Aorta (tissue), 5 donors: ENCODE measurements around the gene ZNF580. TPM values are rescaled to one million over a fixed set of nuclear protein-coding genes. Genes with fewer than 3 reads are reported as not detected.

Experiments
- ATAC-seq: fragments of 200-7000 bp; cut with Tn5 transposase; one replicate; pipeline ENCODE4 v1.9.1; 2022; ENCODE audit warnings: moderate library complexity; ENCODE audit not compliant: low FRiP score
- DNase-seq, 2 donors: peaks; one replicate each; pipeline ENCODE4 v3.0.0-alpha.2; 2020
- H3K27ac ChIP-seq, 2 donors: one replicate each; pipeline ENCODE4 v1.5.1; 2013; ENCODE audit warnings: low read length in 2 of 2, mild to moderate bottlenecking in 2 of 2, moderate library complexity in 2 of 2, control low read depth in 1 of 2, inconsistent platforms in 1 of 2, low read depth in 1 of 2
- H3K27me3 ChIP-seq, 2 donors: one replicate each; pipeline ENCODE4 v1.6.1; 2013; ENCODE audit warnings: control low read depth in 1 of 2, low read length in 1 of 2, mild to moderate bottlenecking in 1 of 2, moderate library complexity in 1 of 2; ENCODE audit not compliant: insufficient read depth in 2 of 2, control insufficient read depth in 1 of 2
- H3K36me3 ChIP-seq, 2 donors: one replicate each; pipeline ENCODE4 v1.6.1; 2013; ENCODE audit warnings: control low read depth in 1 of 2, low read length in 1 of 2, mild to moderate bottlenecking in 1 of 2; ENCODE audit not compliant: insufficient read depth in 2 of 2, control insufficient read depth in 1 of 2
- H3K4me1 ChIP-seq, 2 donors: one replicate each; pipeline ENCODE4 v1.6.1; 2013; ENCODE audit warnings: low read length in 2 of 2, control low read depth in 1 of 2, mild to moderate bottlenecking in 1 of 2, moderate library complexity in 1 of 2; ENCODE audit not compliant: insufficient read depth in 2 of 2, control insufficient read depth in 1 of 2
- H3K4me3 ChIP-seq, 2 donors: one replicate each; pipeline ENCODE4 v1.5.1; 2013; ENCODE audit warnings: low read length in 2 of 2, control low read depth in 1 of 2, mild to moderate bottlenecking in 1 of 2
- H3K9me3 ChIP-seq: one replicate; pipeline ENCODE4 v1.6.1; 2013; ENCODE audit warnings: mild to moderate bottlenecking, low read length; ENCODE audit not compliant: control insufficient read depth
- WGBS, 2 donors: extraction: QIAGEN DNeasy Blood & Tissue Kit; methylation state at CpG; one replicate each; pipeline ENCODE4 v1.1.7; 2013; 5-methylcytosine and 5-hydroxymethylcytosine counted together
- intact Hi-C, 2 donors: fragments of 100-400 bp; cut with DNase I; formaldehyde crosslinking; loops; one replicate each; pipeline versions ENCODE4 v1.14.2 to v1.15.0; 2022
- polyA plus RNA-seq, 2 donors: library from polyadenylated mRNA; stranded (reverse); fragments of 200-250 nt; gene quantifications; one replicate each; pipeline ENCODE4 v1.2.3, GENCODE V29; 2013
- total RNA-seq, 2 donors: library from RNA; stranded (reverse); fragmentation: NEBNext Ultra II Directional; extraction: Animal tissue kit (Norgen Biotek cat#: 25700); gene quantifications; one replicate each; pipeline ENCODE4 v1.2.1, GENCODE V29; 2021
- donor health status: healthy with polysubstance abuse.
- donor health status: Bipolar disorder and iron deficiency.
- donor health status: DM: no; HTN: no; CAD: no.
- donor health status: DM: no; HTN: no; CAD: no.
- donor health status: DM: yes; HTN: yes; CAD: no.

ZNF580 gene
- total and polyA plus RNA-seq, 4 donors: 13.3 to 79.6 (median 43.3) TPM

GRCh38 chr19:55673889-55674288 lies 33.1 kb downstream of the ZNF580 start:
- Histone ChIP-seq H3K27me3 (no peaks in the 10 kb centered on the region), H3K27ac (no peak overlapping the region), H3K4me1 (no peaks in the 10 kb centered on the region), H3K9me3 (no peaks in the 10 kb centered on the region), H3K4me3 (no peak overlapping the region), H3K36me3 (peaks cover 3 to 5% of the 10 kb centered on the region in 2 donors)
- 67 to 75% methylated on average over 13 to 15 of the region's 15 CpGs for WGBS, 2 donors
- ATAC-seq (no peak), DNase-seq (no peak)
- intact Hi-C loops: no loop called here

- Histone ChIP-seq H3K4me1 (no peaks in the 10 kb centered on the region), H3K4me3 (peak overlapping the region in 1 of 2 donors; percentile 19), H3K36me3 (peaks cover 3 to 4% of the 10 kb centered on the region in 2 donors), H3K27me3 (no peaks in the 10 kb centered on the region), H3K27ac (peak overlapping the region in 1 of 2 donors; percentile 48), H3K9me3 (no peaks in the 10 kb centered on the region)
- intact Hi-C loops: no loop called here
- no peak for ATAC-seq
- 19 to 25% methylated on average over 11 to 17 of the region's 17 CpGs for WGBS, 2 donors
- no peak for DNase-seq
Measured at GRCh38 chr19:55674459-55674840, 33.6 kb downstream of the ZNF580 start.

- Histone ChIP-seq H3K36me3 (peaks cover 0 to 2% of the 10 kb centered on the region in 2 donors), H3K9me3 (no peaks in the 10 kb centered on the region), H3K27me3 (no peaks in the 10 kb centered on the region), H3K4me1 (no peaks in the 10 kb centered on the region), H3K27ac (peak within 1 kb of the TSS in 1 of 2 donors; percentile 79), H3K4me3 (peak within 1 kb of the TSS; percentile 82 to 94)
- ATAC-seq: peak; percentile 95
- DNase-seq: peak; percentile 98 to 99
- 0 to 1% methylated on average over 64 to 101 of the region's 101 CpGs for WGBS, 2 donors
- intact Hi-C loops: loop anchor here in 1 of 2 donors (1.0 kb wide), 1 partner anchor 21 kb away; no protein-coding TSS in a partner anchor
Measured at GRCh38 chr19:55674841-55675660, 34.2 kb downstream of the ZNF580 start, which contains the start of gene EPN1. EPN1 (plus strand) TSS chr19:55675226; CDS start chr19:55678628, 3,402 bp downstream.

GRCh38 chr19:55675661-55676354 lies 35.0 kb downstream of the ZNF580 start:
- H3K4me3 ChIP-seq: peak overlapping the region; percentile 82 to 94
- 14 to 16% methylated on average over 16 of the region's 16 CpGs for WGBS, 2 donors
- H3K4me1 ChIP-seq: no peaks in the 10 kb centered on the region
- no peak for ATAC-seq
- no peak for DNase-seq
- H3K27me3 ChIP-seq: no peaks in the 10 kb centered on the region
- peak overlapping the region in 1 of 2 donors; percentile 79 for H3K27ac ChIP-seq
- intact Hi-C loops: loop anchor here in 1 of 2 donors (1.0 kb wide), 1 partner anchor 22 kb away; no protein-coding TSS in a partner anchor
- H3K36me3 ChIP-seq: no peaks in the 10 kb centered on the region
- H3K9me3 ChIP-seq: no peaks in the 10 kb centered on the region

- DNase-seq (no peak), ATAC-seq (no peak)
- intact Hi-C loops: no loop called here
- 29 to 33% methylated on average over 5 of the region's 5 CpGs for WGBS, 2 donors
- Histone ChIP-seq H3K27me3 (no peaks in the 10 kb centered on the region), H3K27ac (no peak overlapping the region), H3K36me3 (no peaks in the 10 kb centered on the region), H3K4me1 (no peaks in the 10 kb centered on the region), H3K4me3 (no peak overlapping the region), H3K9me3 (no peaks in the 10 kb centered on the region)
Measured at GRCh38 chr19:55676383-55676782, 35.6 kb downstream of the ZNF580 start.

GRCh38 chr19:55676889-55677505 lies 36.2 kb downstream of the ZNF580 start:
- no peak for ATAC-seq
- H3K36me3 ChIP-seq: no peaks in the 10 kb centered on the region
- H3K4me1 ChIP-seq: no peaks in the 10 kb centered on the region
- H3K4me3 ChIP-seq: no peak overlapping the region
- no peaks in the 10 kb centered on the region for H3K9me3 ChIP-seq
- DNase-seq: peak in 1 of 2 donors; percentile 28
- no peak overlapping the region for H3K27ac ChIP-seq
- intact Hi-C loops: no loop called here
- 77 to 78% methylated on average over 7 of the region's 7 CpGs for WGBS, 2 donors
- no peaks in the 10 kb centered on the region for H3K27me3 ChIP-seq

- Histone ChIP-seq H3K9me3 (no peaks in the 10 kb centered on the region), H3K4me1 (no peaks in the 10 kb centered on the region), H3K27me3 (no peaks in the 10 kb centered on the region), H3K4me3 (no peak overlapping the region), H3K27ac (no peak overlapping the region), H3K36me3 (no peaks in the 10 kb centered on the region)
- no peak for ATAC-seq
- peak in 1 of 2 donors; percentile 40 for DNase-seq
- intact Hi-C loops: no loop called here
- WGBS, 2 donors: 63 to 66% methylated on average over 6 of the region's 6 CpGs
Measured at GRCh38 chr19:55677572-55678028, 36.8 kb downstream of the ZNF580 start.

GRCh38 chr19:55678121-55678671 lies 37.4 kb downstream of the ZNF580 start:
- Histone ChIP-seq H3K9me3 (no peaks in the 10 kb centered on the region), H3K27me3 (no peaks in the 10 kb centered on the region), H3K27ac (no peak overlapping the region), H3K36me3 (no peaks in the 10 kb centered on the region), H3K4me1 (no peaks in the 10 kb centered on the region), H3K4me3 (no peak overlapping the region)
- DNase-seq: peak in 1 of 2 donors; percentile 82
- intact Hi-C loops: no loop called here
- ATAC-seq: no peak
- 89 to 92% methylated on average over 21 of the region's 21 CpGs for WGBS, 2 donors
